G401.6 (cell line): Measurements from ENCODE around the gene ZC3HAV1L.
"Not testable (repeated sequence)": the region's sequence is repeated elsewhere in the genome, so short reads cannot be mapped to it uniquely, and the experiment has no call there.

Experiments used
- FAIRE-seq: peaks from 2 replicates; lab custom pipeline; 2012; peaks lifted over from hg19 to GRCh38; lab: Jason Lieb, UNC

Gene ZC3HAV1L, protein sequence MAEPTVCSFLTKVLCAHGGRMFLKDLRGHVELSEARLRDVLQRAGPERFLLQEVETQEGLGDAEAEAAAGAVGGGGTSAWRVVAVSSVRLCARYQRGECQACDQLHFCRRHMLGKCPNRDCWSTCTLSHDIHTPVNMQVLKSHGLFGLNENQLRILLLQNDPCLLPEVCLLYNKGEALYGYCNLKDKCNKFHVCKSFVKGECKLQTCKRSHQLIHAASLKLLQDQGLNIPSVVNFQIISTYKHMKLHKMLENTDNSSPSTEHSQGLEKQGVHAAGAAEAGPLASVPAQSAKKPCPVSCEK

GRCh38 chr7:139035586-139036353 is at the start of gene ZC3HAV1L:
TSS of gene ZC3HAV1L (minus strand) at chr7:139036042. CDS start at chr7:139036017, 25 bp downstream.
- no peak for FAIRE-seq

DNA sequence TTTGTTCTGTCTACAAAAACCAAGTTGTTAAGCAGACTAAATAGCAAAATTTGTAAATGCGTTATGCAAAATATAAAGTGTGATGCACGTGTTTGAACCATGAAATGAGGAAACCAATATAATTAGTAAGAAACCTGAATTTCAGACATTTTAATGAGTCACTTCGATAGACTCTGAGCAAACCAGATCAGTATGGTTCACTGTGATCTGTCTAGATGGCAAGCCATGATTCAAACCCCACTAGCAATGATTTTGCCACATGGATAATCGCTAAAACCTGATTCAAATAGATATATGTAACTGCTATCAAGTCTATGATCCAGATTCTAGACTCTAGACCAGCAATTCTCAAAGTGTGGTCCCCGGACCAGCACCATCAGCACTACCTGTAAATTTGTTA is 48.9 kb upstream of the ZC3HAV1L start:
- no peak for FAIRE-seq

DNA sequence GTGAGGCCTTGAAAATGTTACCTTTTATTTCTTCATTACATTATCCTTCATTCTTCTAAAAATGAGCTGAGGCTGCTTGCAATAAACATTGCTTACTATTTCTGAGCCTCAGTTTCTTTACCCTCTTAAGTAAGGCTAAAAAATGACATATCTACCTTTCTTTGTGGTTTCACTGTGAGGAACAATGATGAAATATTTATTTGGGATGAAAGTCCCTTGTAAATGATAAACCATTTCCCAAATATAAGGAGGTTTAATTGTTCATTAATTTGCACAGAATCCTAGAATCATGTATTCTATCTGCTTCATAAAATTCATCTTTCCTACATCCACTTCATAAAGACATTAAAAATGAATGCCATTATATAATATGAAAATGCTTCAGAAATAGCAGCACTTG is 45.7 kb upstream of the ZC3HAV1L start:
- FAIRE-seq: no peak

- no peak for FAIRE-seq
These were observed 45.1 kb upstream of the ZC3HAV1L start for GRCh38 chr7:139080905-139081304.

- no peak for FAIRE-seq
These were observed 44.0 kb upstream of the ZC3HAV1L start for GRCh38 chr7:139079861-139080260.

GRCh38 chr7:139078911-139079310 is 43.1 kb upstream of the ZC3HAV1L start:
- FAIRE-seq: no peak

DNA sequence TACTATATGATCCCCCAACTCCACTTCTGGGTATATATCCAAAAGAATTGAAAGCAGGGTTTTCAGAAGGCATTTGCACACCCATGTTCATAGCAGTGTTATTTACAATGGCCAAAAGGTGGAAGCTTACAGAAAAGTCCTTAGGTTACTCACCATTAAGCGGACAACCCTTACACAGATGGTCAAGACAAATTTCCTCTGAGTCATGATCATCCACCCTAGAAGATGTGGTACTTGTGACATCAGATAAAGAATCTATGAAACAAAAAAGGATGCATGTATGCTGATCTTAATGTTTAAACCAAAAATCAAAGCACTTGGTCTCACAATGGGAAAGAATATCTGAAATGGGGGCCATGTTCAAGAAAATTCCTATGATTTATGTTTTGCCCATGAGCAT is 42.6 kb upstream of the ZC3HAV1L start:
- FAIRE-seq: no peak

DNA sequence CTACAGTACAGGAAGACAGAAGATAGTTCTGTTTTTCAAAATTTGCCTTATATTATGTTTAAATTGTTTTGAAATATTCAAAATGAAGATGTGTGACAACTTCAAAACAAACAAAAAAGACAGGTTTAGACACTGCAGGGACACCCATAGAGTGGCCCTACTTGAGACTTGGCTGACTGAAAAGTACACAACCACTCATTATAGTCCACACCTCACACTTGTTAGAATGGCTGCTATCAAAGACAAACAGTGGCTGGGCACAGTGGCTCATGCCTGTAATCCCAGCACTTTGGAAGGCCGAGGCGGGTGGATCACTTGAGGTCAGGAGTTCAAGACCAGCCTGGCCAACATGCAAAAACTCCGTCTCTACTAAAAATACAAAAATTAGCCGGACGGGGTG is 41.9 kb upstream of the ZC3HAV1L start:
- not testable (repeated sequence) for FAIRE-seq

- FAIRE-seq: no peak
These were observed 40.2 kb upstream of the ZC3HAV1L start for GRCh38 chr7:139075871-139076686.

GRCh38 chr7:139075031-139075652 is 39.3 kb upstream of the ZC3HAV1L start:
- peak; percentile 79 for FAIRE-seq

DNA sequence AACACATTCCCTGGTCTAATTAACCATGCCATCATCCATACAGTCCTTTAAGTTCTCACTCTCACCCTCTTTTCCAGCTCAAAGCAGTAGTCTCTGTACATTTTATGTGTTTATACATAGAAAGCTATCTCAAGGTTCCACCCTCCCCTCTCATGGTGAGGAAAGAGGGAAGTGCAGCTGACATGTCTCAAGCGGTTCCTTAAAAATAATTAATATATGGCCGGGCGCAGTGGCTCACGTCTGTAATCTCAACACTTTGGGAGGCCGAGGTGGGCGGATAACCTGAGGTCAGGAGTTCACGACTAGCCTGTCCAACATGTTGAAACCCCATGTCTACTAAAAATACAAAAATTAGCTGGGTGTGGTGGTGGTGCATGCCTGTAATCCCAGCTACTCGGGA is 37.0 kb upstream of the ZC3HAV1L start:
- FAIRE-seq: no peak

DNA sequence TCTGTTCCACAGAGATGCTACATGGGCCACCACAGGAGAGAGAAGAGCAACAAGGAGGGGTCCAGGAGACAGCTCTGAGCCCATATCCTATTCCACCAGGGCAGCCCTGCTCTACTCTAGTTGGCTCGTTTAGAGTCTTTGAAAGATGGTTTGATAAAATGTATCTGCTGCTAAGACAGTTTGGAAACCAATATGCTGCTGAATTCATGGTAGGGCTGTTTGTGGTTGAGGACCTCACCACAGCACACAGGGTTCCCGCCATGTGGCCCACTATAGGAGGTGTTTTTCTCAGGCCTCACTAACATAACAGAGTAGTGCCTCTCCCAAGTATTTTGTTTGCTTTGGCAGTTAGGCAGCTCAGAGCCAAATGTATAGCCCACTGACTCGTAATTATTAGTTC is 35.8 kb upstream of the ZC3HAV1L start:
- FAIRE-seq: no peak

- no peak for FAIRE-seq
These were observed 32.9 kb upstream of the ZC3HAV1L start for GRCh38 chr7:139068544-139069399.

- FAIRE-seq: no peak
These were observed 30.5 kb upstream of the ZC3HAV1L start for GRCh38 chr7:139066315-139066714.

DNA sequence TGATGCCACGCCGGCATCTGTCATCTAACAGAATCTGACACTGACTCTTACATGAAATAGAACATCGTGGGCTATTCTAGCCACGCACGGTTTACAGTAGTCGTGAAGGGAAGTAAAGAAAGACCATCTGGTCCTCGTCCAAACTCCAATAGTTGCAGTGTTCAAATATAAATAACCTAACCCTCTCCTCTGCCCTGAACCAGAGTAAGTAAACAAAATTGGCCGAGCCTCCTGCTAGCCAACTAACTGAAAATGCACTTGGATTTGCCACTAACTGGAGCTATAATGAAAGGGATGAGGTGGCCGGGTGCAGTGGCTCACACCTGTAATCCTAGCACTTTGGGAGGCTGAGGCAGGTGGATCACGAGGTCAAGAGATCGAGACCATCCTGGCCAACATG is 29.5 kb upstream of the ZC3HAV1L start:
- no peak for FAIRE-seq

DNA sequence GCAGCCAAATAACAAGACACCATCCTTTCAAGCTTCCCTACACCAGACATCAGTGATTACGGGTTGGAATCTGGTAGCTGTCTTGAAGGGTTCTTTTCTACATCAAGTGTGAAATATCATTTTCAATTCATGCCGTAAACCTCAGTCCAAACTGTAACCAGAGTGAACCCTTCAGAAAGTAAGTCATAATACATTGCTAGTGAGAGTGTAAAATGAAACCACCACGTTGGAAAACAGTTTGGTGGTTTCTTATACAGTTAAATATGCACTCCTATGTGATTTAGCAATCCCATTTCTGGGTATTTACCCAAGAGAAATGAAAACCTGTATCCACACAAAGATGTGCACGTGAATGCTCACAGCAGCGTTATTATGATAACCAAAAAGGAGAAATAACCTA is 25.6 kb upstream of the ZC3HAV1L start:
- FAIRE-seq: no peak

- no peak for FAIRE-seq
These were observed 24.9 kb upstream of the ZC3HAV1L start for GRCh38 chr7:139060695-139061237.

DNA sequence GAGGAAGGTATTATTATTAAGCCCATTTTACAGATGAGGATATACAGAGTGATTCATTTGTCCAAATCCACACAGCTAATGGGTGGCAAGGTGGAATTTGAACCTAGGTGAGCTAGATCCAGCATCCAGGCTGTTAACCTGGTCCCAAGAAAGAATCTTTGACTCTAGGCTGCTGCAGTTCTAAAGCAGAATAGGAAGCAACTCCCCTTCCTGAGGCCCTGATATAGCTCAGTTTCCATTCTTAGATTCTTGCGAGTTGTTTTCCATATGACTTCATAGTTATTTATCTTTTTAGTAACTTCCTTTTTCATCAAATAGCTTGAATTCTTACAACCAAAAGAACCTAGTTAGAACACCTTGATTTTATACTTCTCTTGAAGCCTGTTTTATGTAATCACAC is 24.1 kb upstream of the ZC3HAV1L start:
- FAIRE-seq: no peak

DNA sequence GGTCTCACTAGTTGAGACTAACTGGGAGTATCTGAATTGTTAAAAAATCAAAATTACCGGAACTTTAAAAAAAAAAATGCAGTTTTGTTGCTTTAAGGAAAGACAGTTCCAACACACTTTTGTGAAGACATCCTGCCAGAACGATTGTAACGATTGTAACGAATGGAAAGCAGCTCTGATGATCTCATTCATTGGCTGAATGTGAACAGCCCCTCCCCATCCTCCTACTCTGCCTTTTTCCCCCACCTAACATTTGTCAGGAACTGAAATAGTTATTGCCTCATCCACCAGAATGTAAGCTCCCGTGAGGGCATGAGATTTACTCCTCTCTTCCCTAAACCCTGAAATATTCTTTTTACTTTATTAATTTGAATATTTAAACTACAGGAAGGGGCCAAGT is 23.1 kb upstream of the ZC3HAV1L start:
- no peak for FAIRE-seq

- no peak for FAIRE-seq
These were observed 19.8 kb upstream of the ZC3HAV1L start for GRCh38 chr7:139055674-139056073.

DNA sequence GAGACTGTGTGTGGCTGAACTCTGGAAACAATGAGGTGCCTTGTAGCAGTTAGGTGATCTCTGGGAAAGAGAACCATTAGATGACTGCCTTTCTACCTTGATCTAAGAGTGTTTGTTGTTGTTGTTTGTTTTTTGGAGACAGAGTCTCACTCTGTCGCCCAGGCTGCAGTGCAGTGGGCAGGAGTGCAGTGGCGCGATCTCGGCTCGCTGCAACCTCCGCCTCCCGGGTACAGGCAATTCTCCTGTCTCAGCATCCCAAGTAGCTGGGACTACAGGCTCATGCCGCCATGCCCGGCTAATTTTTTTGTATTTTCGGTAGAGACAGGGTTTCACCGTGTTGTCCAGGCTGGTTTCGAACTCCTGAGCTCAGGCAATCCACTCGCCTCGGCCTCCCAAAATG is 18.8 kb upstream of the ZC3HAV1L start:
- not testable (repeated sequence) for FAIRE-seq
